GM21529 (cell line): ENCODE data around the gene TBRG4.

Experiments used
- ATAC-seq: cut with Tn5 transposase; IDR thresholded peaks from one replicate; pipeline ENCODE4 v1.9.1; 2021; ENCODE audit not compliant: unreplicated experiment

Gene TBRG4

DNA sequence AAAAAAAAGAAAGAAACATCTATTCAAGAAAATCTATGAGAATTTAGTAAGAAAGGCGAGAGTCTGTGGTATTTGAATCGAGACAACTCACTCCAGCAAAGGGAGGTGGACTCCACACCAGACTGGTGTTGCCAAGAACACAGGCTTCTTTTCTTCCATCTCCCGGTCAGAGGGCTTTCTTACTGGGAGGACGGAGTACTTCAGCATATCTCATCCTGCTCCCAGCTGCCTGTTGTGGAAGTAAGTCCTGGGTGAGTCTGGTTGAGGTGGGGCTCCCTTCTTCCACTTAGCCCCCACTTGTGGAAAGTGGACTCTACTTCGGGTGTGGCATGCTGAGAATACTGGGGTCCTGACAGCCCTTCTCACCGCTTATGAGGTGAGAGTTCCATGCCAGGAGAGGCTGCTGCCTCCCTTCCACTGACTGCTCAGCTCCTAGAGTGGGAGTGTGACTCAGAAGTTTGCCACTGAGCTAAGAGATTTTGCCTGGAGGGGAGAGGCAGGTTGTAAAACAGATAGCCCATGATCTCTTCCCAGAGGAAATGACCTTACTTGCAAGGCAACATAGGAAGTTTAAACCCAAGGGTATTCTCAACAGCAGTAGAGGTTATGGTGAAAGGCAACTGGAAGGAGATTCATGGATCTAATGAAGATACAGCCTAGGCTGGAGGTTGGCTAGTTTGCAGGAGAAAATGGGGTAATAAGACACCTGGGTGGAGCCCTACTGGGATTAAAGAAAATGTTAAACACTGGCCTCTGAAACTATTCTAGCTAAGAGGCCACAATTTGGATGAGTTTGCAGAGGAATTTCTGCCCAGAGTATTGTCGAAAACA is 19.2 kb downstream of the TBRG4 start:
- ATAC-seq = no peak

DNA sequence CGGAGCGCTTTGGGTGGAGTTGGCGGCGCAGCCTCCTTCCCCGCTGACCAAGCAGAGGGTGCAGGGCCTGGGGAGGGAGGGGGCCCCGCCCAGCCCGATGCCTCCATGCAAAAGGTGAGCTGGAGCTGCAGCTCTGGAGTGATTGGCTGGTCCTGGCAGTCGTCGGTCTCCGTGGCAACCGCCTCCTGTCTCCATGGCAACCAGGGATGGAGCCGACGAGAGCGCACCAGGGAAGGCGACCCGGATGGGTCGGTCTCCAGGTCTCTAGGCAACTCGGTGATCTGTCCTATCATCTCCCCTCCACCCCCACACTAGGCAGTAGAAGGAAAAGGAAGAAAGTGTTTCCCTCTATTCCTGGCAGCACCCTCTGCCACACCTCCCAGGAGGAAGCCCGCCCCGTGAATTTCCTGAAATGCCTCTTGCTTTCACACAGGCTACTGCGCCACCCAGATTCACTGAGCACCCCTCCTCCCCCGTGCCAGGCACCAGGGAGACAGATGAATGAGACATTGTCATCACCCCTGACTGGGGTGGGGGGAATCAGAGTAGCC is 22.1 kb downstream of the TBRG4 start:
- no peak for ATAC-seq

DNA sequence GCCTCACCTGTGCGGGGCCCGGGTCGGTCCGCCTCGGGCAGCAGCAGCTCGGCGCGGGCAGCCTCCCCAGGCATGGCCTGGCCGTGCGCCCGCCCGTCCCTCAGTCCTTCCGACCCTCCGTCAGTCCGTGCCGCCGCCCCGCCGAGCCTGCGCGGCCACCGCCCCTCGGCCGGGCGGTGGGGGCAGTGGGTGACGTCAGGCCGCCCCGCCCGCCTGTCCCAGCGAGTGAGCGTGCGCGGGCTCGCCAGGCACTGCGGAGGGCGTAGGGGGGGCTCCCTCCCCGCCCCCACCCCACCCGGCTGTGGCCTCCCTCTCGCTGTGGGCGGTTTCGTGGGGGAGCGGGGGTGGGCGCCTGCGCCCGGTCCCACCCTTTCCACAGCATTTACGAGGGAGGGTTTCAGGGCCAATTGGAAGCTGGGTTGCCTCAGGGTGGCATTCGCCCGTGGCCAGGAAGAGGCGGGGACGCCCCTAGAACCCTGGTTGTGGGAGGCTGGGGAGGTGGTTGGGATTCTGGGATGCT is 22.6 kb downstream of the TBRG4 start, which contains the start of gene NACAD:
Gene NACAD (minus strand): TSS at position 149 of the 520 bp plus-strand sequence. CDS start 75 bp downstream, at position 74.
- ATAC-seq = no peak

DNA sequence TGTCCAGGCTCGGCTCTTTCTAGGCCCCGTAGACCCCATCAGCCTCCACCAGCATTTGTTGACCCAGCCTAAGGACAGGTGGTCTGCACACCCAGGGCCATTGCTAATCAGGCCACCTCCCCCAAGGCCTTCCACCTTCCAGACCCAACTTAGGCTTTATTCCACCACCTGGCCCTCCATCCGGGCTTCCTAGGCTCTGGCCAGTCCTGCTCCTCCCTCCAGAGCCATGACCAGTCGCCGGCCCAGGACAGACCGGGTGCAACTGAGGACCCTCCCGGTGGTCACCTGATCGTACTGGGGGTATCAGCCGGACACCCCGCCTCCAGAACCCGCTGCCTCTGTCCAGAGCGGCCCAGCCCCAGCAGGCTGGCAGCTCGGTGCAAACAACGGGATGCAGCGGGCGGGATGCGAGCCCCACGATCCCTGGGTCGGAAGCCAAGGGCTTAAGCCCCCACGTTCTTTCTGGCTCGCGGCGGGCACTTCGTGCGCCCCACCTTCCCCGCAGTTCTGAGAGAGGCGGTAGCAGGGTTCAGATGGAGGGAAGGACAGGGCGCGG is 23.3 kb downstream of the TBRG4 start:
- ATAC-seq = no peak

DNA sequence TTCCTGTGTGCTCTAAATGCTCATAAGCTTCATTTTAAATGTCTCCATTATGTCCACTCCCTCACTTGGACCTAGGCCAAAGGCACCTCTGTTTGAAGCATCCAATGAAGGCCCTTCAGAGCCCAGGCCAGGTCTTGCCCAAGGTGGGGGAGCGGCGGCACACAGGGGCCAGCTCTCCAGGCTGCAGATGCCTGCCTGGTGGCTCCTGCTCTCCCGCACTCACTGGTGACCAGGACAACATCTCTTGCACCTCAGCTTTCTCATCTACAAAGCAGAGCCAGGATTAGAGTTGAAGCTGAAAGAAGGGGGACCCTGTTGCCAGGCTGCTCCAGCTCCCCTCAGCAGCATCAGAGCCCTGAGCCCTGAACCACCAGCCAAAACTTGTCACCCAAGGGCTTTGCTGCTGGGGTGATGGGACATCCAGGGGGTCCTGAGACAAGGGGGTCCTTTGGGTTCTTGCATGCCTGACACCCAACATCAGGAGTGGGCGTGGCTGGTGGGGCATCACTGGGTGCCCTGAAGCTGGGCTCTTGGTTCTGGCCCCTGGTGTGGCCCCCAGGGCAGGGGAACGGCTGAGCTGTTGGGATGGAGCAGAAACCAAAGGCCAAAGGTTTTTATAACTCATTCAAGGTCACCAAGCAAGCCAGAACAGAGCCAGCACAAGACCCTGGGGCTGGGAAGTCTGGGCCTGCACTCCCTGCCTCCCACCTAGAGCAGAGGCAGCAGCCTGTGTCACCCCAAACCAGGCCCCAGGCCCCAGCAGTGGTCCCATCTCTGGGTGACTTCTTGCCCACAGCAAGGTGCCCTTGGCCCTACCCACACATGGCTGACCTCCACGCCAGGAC is 24.0 kb downstream of the TBRG4 start:
- ATAC-seq = no peak

DNA sequence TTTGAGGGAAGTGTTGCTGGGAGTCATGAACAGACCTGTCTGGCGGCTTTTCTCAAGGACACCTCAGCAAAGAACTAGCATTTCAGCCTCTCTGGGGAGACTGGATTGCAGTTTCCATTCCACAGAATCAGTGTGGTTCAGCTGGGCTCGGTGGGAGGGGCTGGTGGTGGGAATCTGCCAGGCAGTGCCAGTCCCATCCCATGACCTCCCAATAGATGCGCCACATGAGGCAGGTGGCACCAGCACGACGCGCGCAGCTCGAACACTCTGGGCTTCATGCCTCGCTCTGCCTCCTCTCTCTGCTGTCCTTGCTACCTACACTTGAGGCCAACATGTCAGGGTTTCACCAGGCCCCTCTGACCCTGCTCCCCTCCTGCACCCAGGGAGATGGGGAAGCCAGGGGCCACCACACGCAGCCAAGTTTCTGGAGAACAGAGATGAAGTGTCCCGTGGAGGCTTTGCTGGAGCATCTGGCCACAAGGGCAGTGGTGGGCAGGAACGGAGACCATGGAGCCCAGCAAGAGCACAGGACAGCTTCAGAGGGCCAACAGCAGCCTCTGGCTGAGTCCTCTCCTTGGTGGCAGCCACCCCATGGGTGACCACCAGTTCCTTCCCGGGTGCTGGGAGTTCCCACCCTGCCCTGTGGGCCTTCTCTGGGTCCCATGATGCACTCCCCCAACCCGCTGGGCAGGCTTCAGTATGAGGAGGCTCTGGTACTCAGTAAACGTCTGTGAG is 25.0 kb downstream of the TBRG4 start:
- no peak for ATAC-seq

DNA sequence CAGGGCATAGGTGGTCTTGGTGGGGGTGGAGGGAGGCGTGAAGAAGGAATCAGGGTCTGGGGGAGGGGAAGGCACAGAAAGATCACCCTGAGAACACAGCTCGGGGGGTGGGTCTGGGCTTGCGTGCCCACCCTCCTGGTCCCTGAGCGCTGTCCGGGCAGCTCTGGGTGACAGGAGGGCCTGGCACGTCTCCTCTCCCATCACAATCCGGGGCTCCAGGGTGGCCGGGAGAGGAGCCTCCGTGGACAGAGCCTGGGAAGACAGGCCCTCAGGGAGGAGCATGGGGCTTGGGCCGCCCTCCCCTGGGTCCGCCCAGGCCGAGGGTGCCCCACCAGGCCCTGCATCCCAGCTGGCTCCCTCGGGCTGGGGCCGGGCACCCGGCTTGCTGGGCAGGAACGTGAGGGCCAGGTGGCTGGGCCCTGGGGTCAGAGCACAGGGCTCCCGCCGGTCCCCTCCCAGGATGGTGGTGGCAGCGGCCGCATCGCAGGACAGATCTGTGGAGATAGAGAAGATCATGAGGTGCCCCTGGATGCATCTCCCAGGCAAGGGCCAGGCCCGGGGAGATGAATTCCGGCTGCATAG is 25.8 kb downstream of the TBRG4 start:
- ATAC-seq = no peak

DNA sequence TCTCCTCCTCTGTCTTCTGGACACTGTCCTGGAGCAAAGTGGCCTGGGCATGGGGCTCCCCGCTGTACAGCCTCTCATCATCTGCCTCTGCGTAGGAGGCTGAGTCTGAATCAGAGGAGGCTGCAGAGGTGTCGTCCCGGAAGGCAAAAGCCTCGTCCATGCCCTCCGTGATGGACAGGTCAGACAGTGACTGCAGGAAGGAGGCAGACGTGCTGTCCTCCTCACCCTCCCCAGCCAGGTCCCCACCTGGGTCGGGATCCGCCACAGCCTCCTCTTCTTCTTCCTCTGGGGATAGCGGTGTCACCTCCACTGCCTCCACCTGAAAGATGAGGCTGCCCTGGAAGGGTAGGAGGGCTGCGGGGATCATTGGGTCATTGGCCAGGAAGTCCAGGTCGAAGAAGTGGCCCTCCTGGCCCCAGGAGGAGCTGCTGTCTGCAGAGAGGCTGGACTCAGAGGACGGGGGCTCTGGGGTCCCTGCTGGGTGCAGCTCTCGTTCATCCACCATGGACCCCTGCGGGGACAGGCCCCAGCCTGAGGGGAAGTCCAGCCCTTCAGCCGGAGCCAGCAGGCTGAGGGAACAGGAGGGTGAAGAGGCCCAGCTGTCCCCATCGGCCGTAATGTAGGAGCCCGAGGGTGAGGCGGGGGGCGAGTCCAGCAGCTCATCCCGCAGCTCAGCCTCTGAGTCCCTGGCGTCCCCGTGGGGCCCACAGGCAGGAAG is 26.4 kb downstream of the TBRG4 start:
- no peak for ATAC-seq

DNA sequence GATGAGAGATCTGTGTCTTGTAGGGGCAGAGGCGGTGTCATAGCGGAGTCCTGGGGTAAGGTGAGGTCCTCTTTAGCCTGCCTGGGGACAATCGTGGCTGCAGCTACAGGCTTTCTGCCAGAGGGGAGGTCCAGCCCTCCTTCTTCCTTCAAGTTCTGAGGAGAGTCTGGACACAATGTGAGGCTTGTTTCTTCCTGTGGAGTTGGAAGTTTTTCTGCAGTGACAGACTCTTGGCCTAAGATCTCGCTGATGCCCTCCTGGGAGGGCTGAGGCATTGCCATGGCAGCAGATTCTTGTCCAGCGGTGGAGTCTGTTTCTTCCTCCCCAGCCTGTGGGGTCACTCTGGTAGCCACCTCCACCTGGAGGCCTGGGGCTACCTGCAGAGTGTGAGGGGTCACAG is 27.2 kb downstream of the TBRG4 start:
- no peak for ATAC-seq

DNA sequence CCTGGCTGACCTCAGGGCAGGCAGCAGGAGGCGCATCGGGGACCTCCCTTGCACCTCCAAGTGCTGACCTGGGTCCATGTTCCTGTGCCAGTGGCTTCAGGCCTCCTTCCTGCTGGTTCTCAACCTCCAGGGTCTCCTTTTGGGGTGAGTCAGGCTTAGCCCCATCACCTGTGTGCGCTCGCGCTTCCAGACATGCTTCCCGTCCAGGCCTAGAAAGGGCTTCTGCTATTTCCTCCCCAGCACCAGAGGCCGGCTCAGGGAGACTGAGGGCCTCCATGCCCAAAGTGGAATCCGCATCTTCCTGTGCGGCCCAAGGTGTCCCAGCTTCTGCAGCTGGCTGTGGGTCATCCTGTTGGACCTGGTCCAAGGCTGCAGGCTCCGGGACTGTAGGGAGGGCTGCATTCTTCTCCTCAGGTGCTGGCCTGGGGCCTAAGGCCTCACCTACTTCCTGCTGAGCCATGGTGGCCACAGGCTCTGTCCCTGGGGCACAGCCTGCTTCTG is 28.6 kb downstream of the TBRG4 start:
- no peak for ATAC-seq

DNA sequence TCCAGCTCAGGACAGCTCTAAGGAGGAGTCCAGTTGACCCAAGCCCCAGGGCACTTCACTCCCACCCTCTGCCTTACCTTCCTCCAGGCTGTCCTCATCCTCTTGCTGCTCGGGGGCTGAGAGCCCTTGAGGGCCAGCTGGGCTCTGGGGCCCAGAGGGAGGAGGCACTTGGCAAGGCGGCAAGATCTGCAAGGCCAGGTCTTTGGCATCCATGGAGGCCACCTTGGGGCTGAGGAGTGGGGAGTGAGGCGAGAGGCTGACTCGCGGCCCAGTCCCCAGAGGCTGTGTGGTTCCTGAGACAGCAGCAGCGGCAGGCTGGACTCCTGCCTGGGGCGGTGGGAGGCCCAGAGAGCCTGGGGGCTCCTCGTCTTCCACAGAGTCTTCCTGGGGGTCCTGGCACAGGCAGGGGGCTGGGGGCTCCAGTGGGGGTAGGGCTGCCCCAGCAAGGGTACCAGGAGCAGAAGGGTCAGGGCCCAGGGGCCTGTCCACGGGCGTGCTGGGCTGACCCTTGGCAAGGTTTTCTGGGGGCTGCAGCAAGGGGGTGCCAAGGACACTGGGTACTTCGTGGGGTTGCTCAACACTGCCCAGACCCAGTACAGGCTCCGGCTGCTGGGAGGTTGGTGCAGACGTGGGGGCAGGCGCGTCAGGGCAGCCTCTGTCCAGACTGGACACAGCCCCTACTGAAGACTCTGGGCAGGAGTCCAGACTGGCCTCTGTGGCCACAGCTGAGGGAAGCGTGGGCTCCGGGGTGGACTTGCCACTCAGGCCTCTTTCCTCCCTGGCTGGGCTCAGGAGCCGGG is 29.3 kb downstream of the TBRG4 start:
- ATAC-seq = no peak

DNA sequence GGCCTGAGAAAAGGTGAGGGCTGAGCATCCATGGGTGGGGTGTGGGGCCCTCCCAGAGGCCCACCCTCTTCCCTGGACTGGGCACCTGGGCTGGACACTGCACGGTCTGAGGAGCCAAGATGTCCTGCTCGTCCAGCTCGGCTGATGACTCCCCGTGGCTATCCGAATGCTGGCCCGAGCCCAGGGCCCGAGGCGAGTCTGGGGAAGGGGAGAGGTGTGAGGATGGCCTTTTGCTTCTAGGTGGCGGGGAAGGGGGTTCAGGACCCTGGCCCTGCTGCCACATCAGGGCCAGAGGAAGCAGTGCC is 29.9 kb downstream of the TBRG4 start:
- no peak for ATAC-seq

DNA sequence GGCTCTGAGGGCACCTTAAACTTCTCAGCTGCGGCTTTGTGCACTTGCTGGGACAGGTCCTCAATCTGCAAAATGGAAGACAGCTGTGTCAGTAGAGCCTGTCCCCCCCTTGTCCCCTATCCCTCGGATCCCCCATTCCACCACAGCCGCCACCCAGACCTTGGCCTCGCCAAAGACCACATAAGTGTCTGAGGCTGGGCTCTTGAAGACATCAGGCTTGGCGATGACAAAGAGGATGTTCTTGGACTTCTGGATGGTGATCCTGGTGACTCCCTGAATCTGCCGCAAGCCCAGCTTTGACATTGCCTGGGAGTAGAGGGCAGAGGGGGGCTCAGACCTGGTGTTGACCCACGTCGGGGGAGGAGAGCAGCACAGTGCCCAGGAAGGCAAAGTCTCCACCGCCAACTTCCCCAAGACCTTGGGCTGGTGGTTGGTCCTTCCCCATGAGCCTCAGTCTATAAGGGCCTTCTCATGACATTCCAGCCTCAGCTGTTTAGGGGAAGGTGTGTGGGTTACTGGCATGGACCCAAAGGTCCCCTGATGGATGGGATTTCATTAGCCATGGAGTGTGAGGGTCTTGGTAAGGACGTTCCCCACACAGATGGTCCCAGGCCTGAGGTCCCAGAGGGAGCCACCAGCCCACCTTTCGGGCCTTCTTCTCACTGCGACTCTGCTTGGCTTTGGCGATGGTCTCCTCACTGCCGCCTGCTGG is 30.4 kb downstream of the TBRG4 start:
- ATAC-seq = no peak

DNA sequence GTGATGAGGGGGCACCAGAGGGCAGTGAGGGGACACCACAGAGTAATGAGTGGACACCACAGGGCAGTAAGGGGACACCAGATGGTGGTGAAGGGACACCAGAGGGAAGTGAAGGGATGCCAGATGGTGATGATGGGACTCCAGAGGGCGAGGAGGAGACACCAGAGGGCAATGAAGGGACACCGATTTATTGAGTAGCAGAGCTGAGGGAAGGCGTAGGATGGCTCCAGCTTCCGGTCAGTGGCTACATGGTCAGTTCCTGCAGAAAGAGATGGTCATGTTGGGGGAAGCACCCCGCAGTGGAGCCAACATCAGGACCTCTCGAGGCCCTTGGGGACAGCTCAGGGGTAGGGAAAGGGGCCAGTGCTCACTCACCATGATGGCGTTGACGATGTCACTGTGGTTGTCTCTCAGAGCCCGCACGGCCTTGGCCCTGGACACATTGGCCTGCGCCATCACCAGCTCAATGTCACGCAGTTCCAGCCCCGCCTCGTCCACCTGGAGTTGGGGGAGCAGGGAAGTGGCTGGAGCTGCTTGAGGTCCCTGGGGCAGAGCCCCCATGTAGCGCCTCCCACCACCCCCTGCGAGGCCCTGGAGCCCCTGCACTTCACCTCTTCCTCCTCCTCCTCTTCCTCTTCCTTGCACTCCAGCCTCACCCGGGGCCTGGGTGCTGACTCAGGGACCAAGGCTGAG is 31.1 kb downstream of the TBRG4 start:
- ATAC-seq = no peak

DNA sequence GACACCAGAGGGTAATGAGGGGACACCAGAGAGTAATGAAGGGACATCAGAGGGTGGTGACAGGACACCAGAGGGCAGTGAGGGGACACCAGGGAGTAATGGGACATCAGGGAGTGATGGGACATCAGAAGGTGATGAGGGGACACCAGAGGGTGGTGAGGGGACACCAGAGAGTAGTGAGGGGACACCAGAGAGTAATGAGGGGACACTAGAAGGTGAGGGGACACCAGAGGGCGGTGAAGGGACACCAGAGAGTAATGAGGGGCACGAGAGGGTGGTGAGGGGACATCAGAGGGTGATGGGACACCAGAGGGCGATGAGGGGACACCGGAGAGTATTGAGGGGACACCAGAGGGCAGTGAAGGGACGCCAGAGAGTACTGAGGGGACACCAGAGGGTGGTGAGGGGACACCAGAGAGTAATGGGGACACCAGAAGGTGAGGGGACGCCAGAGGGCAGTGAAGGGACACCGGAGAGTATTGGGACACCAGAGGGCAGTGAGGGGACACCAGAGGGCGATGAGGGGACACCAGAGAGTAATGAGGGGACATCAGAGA is 33.3 kb downstream of the TBRG4 start:
- no peak for ATAC-seq

DNA sequence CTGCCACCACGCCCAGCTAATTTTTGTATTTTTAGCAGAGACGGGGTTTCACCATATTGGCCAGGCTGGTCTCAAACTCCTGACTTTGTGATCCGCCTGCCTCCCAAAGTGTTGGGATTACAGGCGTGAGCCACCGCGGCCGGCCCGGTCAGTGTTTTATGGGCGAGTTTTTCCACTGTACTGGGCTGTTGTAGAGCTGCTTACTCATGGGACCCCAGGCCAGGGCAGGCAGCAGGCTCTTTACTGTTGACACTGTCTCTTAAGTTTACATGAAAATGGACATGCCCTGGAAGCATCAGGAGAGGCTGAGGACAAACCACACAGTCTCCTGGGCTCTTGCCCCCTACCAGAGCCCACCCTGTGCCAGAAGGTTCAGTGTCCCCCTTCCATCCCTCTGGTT is 33.9 kb downstream of the TBRG4 start:
- ATAC-seq = no peak

DNA sequence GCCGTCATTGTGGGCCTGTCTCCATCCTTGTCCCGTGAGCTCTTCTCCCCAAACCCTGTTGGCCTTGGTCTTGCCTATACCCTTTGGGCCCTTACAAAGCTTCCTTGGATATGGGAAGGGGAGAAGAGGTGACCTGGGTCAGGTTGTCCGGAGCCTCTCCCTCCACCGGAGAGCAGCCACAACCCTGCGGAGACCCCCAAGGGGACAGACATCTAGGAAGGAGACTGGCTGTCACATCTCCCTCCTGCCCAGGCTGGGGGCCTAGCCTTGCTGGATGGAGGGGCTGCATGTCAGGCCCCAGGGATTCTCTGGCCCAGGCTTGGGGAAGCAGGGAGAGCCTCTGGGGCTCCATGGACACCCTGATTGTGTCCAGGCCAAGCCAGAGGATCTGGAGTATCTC is 34.6 kb downstream of the TBRG4 start:
- ATAC-seq = no peak
